ENCODE data around the gene PTMA.
A peak's percentile ranks its signal among the peaks of the same experiment; 100 is the strongest.

The PTMA gene

GRCh38 chr2:231714639-231715498 lies 6.5 kb downstream of the PTMA start:
- peak; percentile 69 for TF ChIP-seq CTCF (conservative IDR thresholded peaks at IDR 0.05; ENCODE audit: low read length)
- no peak overlapping the region for H3K4me3 ChIP-seq (ENCODE audit: low read length)
- DNase-seq (ENCODE audit: low read depth): no peak

GRCh38 chr2:231715499-231715837 lies 7.1 kb downstream of the PTMA start:
- no peak for DNase-seq (ENCODE audit: low read depth)

GRCh38 chr2:231715988-231716616 lies 7.8 kb downstream of the PTMA start:
- DNase-seq (ENCODE audit: low read depth): peak; percentile 23
- H3K4me3 ChIP-seq (ENCODE audit: low read length): no peak overlapping the region
- no peak; the same call in 1 of the 2 replicates for TF ChIP-seq CTCF (conservative IDR thresholded peaks at IDR 0.05; ENCODE audit: low read length)

More at GRCh38 chr2:231715499-231715837, 7.1 kb downstream of the PTMA start:
- no peak overlapping the region for H3K4me3 ChIP-seq (ENCODE audit: low read length)
- TF ChIP-seq CTCF (conservative IDR thresholded peaks at IDR 0.05; ENCODE audit: low read length): no peak

- no peak for TF ChIP-seq CTCF (conservative IDR thresholded peaks at IDR 0.05; ENCODE audit: low read length)
- DNase-seq (ENCODE audit: low read depth): peak; percentile 65
- H3K4me3 ChIP-seq (ENCODE audit: low read length): no peak overlapping the region
Measured at GRCh38 chr2:231716666-231717280, 8.4 kb downstream of the PTMA start.

- DNase-seq (ENCODE audit: low read depth): peak; percentile 42
- no peak overlapping the region for H3K4me3 ChIP-seq (ENCODE audit: low read length)
- TF ChIP-seq CTCF (conservative IDR thresholded peaks at IDR 0.05; ENCODE audit: low read length): no peak
Measured at GRCh38 chr2:231717281-231718171, 9.2 kb downstream of the PTMA start.

- no peak for DNase-seq (ENCODE audit: low read depth)
- H3K4me3 ChIP-seq (ENCODE audit: low read length): no peak overlapping the region
- TF ChIP-seq CTCF (conservative IDR thresholded peaks at IDR 0.05; ENCODE audit: low read length): no peak
Measured at GRCh38 chr2:231718799-231719198, 10.5 kb downstream of the PTMA start.

Measured in AG10803 (cell line).